H1 (cell line): ENCODE data around the gene CD300E.

Experiments
- ATF3 ChIP-seq: IDR thresholded peaks from 2 replicates; pipeline ENCODE4 v1.6.1; 2011; ENCODE audit warnings: low read depth, mild to moderate bottlenecking, low read length; ENCODE audit not compliant: insufficient read depth
- CTCF ChIP-seq, 3 experiments: IDR thresholded peaks; 1 replicate in 2 of 3; 2 replicates in 1 of 3; pipeline versions ENCODE4 v1.5.1 to v1.6.1; 2011; ENCODE audit warnings: low read length in 3 of 3, mild to moderate bottlenecking in 3 of 3, inconsistent platforms in 2 of 3, low read depth in 1 of 3, moderate library complexity in 1 of 3; ENCODE audit not compliant: insufficient read depth in 1 of 3; ENCODE audit errors: control extremely low read depth in 1 of 3
- GTF2F1 ChIP-seq: IDR thresholded peaks from 2 replicates; pipeline ENCODE4 v1.6.1; 2012; ENCODE audit warnings: low read depth, low read length, improper control_type of control experiment, borderline replicate concordance
- HDAC2 ChIP-seq, 2 experiments: fragments of 300-600 bp in 1 of 2; sonication (generic) in 1 of 2; IDR thresholded peaks; 2 replicates each; pipeline ENCODE4 v1.6.1; 2011 to 2012; ENCODE audit warnings: low read depth in 2 of 2, low read length in 2 of 2, mild to moderate bottlenecking in 2 of 2, moderate library complexity in 2 of 2, borderline replicate concordance in 1 of 2, inconsistent platforms in 1 of 2
- RXRA ChIP-seq: IDR thresholded peaks from 2 replicates; pipeline ENCODE4 v1.6.1; 2011; ENCODE audit warnings: low read depth, mild to moderate bottlenecking, low read length, moderate library complexity; ENCODE audit not compliant: insufficient read depth
- TEAD4 ChIP-seq: IDR thresholded peaks from 2 replicates; pipeline ENCODE4 v1.6.1; 2012; ENCODE audit warnings: low read depth, low read length, inconsistent platforms, mixed read lengths
- ZNF274 ChIP-seq: IDR thresholded peaks from 2 replicates; pipeline ENCODE4 v1.7.0; 2012; ENCODE audit warnings: low read length, borderline replicate concordance; ENCODE audit errors: extremely low read depth

- TF ChIP-seq TEAD4 (no peak), RXRA (no peak), ZNF274 (no peak), ATF3 (no peak), CTCF (IDR thresholded peaks at IDR 0.05; ENCODE audit: control extremely low read depth in 1 of 3, insufficient read depth in 1 of 3, low read depth in 1 of 3, low read length in 3 of 3) (no peak), GTF2F1 (no peak), HDAC2 (IDR thresholded peaks at IDR 0.05; ENCODE audit: borderline replicate concordance in 1 of 2, low read depth in 2 of 2, low read length in 2 of 2) (no peak)
Measured at GRCh38 chr17:74608511-74608910, 15.0 kb downstream of the CD300E start.
